Left lobe of liver (tissue), 2 donors: Measurements from ENCODE around the gene ROPN1. TPM values are rescaled to one million over a fixed set of nuclear protein-coding genes. Genes with fewer than 3 reads are reported as not detected.
"Not testable (repeated sequence)": the region's sequence is repeated elsewhere in the genome, so short reads cannot be mapped to it uniquely, and the experiment has no call there.

Source experiments
- ATAC-seq: fragments of 200-7000 bp; cut with Tn5 transposase; one replicate; pipeline ENCODE4 v1.9.1; 2020; ENCODE audit warnings: mild to moderate bottlenecking, moderate library complexity
- DNase-seq: peaks from one replicate; pipeline ENCODE4 v3.0.0-alpha.2; 2020; ENCODE audit warnings: low spot score
- total RNA-seq: library from RNA; stranded (reverse); gene quantifications from one replicate; pipeline ENCODE4 v1.2.1, GENCODE V29; 2021
- donor health status: DM: no; HTN: no; CAD: no; lungs with moderate emphysema.
- donor health status: DM: no; HTN: yes; CAD: no.

ROPN1 gene
- total RNA-seq, 1 donor from 2014 or later = not detected

DNA sequence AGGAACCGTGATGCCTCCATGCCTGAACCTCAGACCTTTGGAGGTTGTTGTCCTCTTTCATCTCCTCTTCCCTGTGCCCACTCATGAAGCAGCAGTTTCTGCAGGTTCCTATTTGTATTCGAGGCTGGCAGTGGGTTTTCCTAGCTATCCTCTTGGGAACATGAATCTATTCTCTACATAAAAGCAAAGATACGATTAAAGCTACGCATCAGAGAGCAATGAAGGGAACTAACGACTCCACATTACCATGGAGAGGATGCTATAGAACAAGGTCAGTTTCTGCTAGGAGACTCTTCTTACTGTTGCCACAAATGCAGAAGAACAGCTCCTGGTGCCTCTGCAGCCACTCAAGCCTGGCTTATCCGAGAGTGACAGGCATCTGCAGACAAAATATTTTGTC lies 9.4 kb upstream of the ROPN1 start:
- ATAC-seq, DNase-seq: not testable (repeated sequence)

DNA sequence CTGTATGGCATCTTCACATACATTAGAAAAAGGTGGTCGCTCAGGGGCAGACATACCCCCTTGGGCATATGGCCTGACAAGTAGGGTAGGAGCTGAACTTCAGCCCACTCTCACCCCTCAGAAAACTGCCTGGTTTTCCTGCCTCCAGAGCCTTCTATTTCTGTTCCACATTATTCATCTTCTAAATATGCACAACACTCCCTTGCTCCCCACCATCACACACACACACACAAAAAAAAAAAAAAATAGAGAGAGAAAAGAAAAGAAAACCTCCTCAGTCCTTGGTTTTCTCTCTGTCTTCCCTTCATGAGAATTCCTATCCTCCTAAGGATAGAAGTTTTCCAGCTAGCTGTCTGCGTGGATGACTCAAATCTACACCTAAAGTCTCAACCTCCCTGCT lies 5.6 kb upstream of the ROPN1 start:
- no peak for ATAC-seq
- DNase-seq = no peak

DNA sequence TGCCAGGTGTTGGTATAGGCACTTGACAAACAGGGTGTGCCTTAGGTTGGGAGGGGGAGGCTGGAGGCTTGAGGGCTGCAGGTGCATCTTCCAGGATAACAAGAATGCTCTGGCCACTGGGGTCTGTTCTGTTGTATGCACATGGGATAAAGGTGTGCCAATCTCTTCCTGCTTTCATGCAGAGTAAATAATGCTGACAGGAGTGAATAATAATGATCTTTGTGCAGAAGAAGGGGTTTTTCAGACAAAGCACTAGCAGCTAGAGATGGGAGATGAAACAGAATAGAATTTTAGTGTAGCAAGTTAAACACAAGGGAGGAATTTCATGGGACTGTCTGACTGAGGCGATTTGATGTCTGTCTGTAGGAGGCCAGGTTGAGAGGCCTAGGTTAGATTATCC lies 1.9 kb upstream of the ROPN1 start:
- ATAC-seq = no peak
- no peak for DNase-seq

DNA sequence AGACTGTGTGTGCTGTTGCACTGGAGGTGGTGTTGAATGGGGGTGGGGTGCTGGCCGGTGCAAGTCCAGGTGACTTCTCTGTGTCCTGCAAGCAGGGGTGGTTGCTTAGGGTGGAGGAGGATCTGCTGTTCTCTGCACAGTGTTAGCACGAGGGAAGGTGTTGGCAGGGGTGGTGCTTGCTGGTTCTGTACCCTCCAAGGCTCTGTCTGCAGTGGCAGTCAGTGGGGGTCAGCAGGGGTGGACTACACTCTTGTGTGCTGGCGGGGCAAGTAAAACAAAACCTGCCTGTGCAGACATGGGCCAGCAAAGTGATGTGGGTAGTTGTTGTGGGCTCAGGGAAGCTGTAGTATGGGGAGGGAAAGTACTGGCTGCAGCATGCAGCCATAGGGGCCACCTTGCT lies 5.5 kb downstream of the ROPN1 start:
- DNase-seq (no peak), ATAC-seq (no peak)

DNA sequence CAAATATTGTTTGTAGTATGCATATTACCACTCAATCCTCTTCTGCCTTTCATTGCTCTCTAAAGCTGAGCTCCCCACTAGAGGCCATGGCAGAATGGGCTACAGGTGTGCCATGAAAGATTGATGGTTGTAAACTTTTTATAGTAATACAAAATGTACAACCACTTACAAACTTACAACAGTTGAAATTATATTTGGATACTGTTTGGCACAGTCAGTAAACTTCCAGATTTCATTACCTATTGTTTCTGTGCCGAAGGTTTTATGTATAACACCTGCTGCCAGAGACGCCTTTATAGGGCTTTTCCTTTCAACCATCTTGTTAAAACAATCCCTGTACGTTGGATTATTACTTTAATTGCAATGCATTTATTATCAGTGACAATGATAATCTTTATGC lies 7.0 kb downstream of the ROPN1 start:
- DNase-seq = no peak

DNA sequence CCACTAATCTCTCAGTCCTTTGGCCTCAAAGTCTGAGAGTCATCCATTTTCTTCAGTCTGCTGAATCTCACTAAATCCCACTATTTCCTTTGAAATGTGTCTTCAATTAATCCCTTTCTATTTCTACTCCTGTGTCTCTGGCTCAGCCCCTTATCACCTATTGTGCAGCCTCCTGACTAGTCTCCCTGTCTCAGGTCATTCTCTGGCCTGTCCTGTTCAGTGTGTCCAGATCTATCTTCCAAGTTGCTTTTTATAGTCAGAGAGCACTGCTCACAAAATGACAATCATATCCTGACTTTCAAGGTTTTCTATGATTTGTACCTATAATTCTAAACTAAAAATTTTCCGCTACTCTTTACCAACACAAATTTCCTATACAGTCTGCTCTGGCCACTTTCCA lies 7.6 kb downstream of the ROPN1 start:
- no peak for DNase-seq
- no peak for ATAC-seq

More for the DNA sequence above, 7.0 kb downstream of the ROPN1 start:
- no peak for ATAC-seq

DNA sequence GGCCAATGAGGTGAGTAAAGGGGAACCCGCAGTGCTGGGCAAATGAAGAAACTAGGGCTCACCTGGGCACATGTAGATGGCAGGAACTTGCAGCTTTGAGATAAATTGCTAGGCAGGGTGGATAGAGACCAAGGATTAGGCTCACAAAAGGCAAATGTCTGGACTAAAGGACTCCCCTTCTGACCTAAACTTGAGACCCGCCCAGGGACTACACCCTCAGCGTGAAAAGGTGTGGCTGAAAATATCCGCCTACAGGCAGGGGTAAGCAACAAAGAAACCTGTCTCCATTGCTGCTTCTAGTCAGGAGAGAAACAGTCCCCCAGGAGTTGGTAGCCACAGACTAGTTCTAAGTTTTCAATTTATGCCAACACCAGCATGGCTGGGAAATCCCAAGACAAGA lies 10.6 kb downstream of the ROPN1 start:
- not testable (repeated sequence) for ATAC-seq

DNA sequence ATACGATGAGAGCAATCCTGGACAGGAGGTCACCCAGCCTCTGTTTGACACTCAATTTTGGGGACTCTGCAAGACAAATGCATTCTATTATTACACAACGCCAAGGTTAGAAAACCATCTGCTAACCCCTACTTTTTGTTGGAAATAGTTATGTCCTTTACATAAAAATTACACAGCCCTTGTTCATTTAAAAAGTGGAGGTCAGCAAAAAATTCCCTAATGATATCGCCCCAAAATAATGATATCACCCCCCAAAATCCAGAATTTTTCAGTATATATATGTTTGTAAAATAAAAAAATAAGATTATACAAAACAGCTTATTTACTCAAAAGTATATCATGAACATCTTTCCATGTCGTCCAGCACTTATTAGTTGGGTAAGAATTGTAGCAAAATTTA lies 11.4 kb downstream of the ROPN1 start:
- ATAC-seq (no peak), DNase-seq (no peak)

More for the DNA sequence above, 10.6 kb downstream of the ROPN1 start:
- not testable (repeated sequence) for DNase-seq

DNA sequence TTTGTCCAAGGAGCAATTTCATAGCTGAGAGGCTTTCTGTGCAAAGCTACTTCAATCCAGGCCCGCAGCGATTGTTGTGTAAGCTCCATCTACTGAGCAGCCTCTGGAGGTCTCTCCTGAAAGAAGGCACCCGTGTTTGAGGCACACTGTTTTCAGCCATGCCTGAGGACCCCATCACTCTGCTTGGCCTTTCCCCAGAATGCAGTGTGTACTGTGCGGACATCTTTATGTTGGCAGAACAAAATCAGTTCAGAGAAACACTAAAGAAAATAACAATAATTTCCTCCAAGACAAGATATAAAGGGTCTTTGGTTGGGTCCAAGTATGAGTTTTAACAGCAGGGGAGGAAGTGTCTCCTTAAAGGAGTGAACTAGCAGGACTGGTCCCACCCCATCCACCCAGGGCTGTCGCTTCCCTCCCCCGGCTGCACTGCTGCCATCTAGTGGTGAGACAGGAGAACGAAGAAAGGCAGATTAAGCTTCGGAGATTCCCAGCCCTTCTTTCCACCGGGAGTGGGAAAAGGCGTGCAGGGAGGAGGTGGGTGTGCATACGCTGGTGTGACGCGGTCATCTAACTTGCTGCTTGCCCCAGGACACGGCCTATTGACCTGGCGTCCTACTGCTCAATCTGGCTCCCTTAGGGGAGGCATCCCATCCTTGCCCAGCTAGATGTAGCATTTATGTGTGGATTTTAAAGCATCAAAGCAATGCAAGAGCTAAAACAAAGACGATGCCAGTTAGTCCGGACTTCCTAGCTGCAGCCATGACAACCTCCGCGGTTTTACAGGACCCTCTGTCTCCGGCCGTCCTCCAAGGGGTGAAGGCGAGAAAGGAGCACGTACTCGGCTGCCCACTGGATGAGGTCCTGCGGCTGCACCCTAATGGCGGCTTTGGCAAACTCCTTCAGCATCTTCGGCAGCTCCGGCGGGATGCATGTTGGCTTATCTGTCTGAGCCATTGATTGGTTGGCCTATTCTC lies 12.1 kb downstream of the ROPN1 start:
- ATAC-seq (peak; percentile 99), DNase-seq (peak; percentile 53)

DNA sequence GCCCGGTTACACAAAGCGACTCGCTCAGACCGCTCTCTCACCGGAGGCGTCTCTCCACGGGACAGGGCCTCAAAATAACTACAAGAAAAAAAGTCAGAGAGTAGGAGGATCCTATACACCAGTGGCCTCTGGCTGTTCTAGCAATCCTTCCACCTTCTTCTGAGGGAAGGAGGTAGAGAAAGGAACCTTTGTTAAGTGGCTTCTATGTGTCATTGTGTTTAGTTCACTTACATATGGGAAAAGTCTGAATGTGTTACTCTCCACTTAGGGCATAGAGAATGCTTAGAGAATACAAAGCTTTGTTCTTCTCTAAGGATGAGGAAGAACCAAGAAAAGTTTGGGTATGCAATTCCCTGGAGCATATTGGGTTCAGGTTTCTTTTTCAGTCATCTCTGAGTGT lies 15.0 kb downstream of the ROPN1 start:
- DNase-seq = not testable (repeated sequence)

DNA sequence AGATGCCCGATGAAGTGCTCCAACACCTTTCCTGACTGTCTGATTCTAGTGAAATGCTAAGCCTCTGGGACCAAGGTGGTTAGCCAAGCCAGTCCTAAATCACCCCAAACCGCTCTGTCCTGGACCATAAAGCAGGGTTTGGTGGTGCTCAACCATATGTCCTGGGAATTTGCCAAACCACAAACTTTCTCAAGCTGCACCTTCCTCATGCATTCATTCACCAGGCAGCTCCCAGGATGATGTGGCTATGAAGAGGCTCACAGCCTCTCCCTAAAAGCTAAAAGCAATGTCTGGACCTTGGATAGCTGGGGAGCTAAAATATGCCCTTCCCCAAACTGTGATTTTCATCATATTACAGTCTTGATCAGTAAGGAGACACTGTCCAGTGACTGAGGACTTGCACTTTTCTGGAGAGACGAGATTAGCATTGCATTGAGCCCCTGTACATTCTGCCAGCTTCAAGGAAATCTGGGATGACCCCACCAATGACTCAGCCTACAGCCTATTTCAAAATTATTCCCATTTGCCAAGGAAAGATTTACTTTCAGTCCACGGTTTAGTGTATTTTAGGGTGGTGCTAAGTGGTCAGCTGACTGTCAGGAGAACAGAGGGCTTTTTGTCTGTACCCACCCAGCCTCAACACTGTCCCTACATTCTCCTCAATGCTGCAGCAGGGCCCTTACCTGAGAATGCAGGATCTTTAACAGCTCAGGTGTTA lies 15.6 kb downstream of the ROPN1 start:
- DNase-seq, ATAC-seq: not testable (repeated sequence)

More for the DNA sequence above, 15.0 kb downstream of the ROPN1 start:
- not testable (repeated sequence) for ATAC-seq

DNA sequence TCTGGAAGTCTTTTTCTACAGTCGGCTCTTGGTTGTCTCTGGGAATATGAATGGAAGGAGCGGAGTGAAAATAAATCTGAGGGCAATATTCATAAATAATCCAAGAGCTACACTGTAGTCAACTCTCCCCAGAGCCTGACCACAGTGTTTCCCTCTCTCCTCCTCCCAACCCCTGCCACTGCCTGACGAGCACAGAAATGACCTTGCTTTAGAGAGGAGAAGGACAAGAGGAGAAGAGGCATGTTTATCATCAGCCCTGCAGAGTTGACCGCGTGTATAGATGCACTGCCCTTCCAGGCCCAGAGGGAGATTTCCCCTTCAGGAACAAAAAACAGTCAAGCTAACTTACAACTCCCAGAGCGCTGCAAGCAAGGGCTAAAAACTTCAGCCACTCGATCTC lies 16.9 kb downstream of the ROPN1 start:
- ATAC-seq, DNase-seq: not testable (repeated sequence)

DNA sequence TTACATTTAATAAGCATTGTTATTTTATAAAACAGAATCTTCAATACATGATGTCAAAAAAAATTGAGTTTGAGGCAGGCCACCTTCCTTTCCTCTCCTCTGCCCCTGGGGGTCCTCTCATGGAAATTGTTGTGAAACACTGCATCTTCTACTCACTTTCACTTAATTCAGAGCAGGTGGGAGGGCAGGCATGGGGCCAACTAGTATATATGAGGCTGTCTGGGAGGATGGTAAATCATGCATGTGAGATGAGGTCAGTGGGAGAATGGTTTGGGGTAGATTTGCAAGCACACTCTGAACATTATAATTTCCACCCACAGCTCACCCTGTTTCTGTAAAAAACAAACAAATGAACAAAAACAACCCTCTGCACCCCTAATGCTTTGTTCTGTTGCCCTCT lies 20.5 kb downstream of the ROPN1 start:
- DNase-seq = no peak
- no peak for ATAC-seq

DNA sequence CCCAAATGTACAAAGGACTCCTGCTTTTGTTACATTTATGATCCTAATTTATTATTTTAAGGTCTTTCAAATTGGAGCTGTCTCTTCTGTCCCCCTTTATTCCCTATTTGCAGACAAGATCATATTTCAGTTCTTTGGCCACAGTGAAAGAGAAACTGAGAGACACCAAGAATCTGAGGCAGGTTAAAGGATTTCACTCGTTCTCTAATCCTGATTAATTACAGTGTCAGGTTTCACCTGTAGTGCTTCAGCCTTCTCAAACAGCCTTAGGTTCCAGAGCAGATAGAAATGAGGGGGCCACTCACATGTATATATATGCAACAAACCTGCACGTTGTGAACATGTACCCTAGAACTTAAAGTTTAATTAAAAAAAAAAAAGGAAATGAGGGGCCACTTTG lies 24.7 kb downstream of the ROPN1 start:
- not testable (repeated sequence) for ATAC-seq, DNase-seq

DNA sequence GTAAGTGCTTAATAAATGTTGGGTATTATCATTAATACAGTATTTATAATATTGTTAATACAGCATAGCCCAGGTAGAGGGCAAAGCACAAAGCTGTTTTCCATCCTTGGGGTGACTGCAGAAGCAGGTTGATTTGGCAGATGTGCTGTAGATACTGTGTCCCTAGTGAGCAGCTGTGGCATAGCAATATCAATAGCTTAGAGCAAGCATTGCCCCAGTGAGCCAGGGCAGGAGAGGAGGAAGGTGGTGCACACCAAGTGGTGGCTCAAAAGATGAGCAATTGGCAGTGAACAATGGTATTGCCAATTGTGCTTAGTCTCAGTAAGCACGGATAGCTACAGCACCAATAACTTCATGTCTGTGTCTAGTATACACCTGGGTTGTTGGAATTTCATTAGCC lies 25.1 kb downstream of the ROPN1 start:
- ATAC-seq = peak; percentile 30
- DNase-seq = not testable (repeated sequence)

DNA sequence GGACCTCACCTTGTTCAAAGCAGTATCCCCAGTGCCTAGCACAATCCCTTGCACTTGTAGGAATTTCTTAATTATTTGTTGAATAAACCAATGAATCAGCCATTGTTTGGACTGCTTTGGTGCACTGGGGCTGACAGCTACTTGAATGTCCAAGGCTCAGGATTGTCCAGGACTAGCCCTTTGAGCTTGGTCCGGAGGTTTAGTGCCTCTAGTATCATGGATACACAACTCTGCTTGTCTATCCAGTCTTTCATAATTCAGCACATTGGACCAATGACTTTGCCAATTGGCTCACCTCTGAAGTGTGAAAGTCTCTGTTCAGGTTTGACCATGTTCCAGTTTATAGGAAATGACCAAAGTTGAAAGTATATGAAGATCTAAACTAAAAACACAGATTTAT lies 27.1 kb downstream of the ROPN1 start:
- peak; percentile 84 for DNase-seq

DNA sequence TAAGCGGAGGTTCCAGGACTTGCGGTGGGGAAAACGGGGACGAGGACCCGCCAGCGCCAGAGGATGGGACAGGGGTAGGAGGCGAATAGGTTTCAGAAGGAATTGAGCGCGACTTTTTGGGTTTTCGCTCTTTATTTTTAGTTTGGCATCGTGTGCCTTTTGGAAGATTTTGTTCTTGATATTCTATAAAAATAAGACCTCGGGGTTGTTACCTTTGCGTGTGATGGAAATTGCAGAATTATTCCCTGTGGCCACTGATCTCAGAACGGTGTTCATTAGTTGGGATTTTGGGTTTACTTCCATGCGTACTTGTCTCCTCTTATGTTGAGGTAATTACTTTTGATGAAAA lies 30.4 kb downstream of the ROPN1 start:
- ATAC-seq = no peak

More for the DNA sequence above, 27.1 kb downstream of the ROPN1 start:
- ATAC-seq = peak; percentile 71

DNA sequence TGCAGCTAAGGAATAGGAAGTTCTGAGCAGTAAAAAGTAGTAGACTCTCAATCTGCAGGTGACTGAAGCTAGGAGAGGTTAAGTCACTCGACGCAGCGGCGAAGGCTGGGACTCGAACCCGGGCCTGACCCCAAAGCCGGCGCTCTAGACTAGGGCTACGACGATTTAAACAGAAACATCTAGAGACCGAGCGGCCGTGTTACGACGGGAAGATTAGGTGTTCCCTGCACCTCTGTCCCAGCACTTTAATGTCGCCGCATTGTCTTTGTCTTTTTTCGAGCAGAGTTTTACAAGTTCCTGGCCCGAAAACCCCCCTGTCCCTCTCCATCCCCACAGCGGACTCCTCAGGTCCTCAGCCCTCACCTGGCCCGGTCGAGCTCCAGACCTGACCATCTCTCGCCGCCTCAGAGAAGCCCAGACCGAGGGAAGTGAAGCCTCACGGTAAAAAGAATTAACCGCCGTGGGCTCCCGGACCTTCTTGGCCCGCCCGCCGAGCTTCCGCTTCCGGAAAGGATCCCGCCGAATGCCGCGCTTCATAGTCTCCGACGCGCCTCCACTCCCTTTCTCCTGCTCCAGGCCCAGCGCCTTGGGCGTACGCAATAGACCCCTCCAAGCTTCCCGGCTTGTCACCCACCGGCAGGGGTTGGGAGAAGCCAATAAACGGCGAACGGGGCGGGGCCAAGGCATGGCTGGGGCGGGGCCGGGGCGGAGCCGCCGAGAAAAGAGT lies 31.0 kb downstream of the ROPN1 start, which contains the start of gene CCDC14:
TSS of gene CCDC14 (minus strand) at position 449 of the 727 bp plus-strand sequence. CDS start at position 393, 56 bp downstream.
- DNase-seq (peak; percentile 90), ATAC-seq (peak; percentile 88)

More for the DNA sequence above, 30.4 kb downstream of the ROPN1 start:
- DNase-seq = no peak

DNA sequence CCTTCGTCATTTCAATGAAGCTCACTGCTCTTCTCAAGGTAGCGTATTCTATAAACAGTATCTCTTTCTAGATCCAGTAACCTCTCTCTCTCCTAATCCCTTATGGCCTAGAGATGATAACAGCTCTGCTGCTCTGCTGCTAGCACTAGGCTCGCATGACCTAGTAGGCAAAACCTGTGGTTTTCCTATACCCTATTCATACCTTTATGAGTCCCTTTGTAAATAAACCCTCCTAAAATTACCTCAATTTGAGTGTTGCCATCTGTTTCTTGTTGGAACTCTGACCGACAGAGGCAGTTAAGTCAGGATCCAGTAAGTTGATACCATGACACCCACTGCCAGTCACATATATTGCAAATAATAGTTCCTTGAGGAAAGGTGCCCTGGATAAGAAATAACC lies 38.2 kb downstream of the ROPN1 start:
- ATAC-seq (no peak), DNase-seq (no peak)

DNA sequence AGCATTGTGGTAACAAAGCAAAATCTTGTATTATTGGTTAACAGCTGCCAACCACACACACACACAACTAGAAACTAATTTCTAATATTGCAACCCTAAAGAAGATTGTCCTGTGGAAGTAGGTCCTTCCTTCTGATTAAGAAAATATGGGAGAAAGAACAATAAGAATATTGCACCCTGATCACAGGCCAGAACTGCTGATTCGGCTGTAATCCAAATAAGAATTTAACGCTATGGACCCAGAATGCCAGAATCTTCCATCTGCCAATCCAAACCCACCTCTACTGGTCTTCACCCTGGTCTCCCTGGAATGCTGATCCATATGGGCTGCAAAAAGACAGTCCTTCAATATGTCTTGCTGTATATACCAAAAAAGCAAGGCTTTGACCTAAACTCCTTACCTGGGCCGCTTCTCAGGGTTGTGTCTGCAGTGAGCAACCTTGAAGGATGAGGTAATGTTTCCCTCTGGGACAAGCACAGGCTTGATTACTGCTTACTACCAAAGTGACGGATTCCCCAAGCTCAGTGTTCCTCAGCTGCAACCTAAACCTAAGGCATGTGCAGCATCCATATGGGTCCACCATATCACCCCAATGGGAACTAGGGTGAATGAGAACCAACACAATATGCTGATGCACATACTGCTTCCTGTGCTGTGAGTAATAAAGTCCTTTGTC lies 38.9 kb downstream of the ROPN1 start:
- ATAC-seq (no peak), DNase-seq (no peak)
